NCI-H1105 (cell line): ENCODE results near the gene DST.

Experiments
- DNase-seq: peaks from one replicate; lab custom pipeline; 2025; lab: John Stamatoyannopoulos, UW

Gene DST

GRCh38 chr6:56642366-56643261 is at the start of gene DST:
Gene DST (minus strand): TSS chr6:56642889.
- no peak for DNase-seq

GRCh38 chr6:56691814-56692213 is 49.1 kb upstream of the DST start:
- no peak for DNase-seq

GRCh38 chr6:56691286-56691595 is 48.6 kb upstream of the DST start:
- no peak for DNase-seq

GRCh38 chr6:56690519-56691285 is 48.0 kb upstream of the DST start:
- no peak for DNase-seq

- DNase-seq = no peak
Observed at GRCh38 chr6:56689663-56690062, 47.0 kb upstream of the DST start.

- no peak for DNase-seq
Observed at GRCh38 chr6:56689114-56689513, 46.4 kb upstream of the DST start.

GRCh38 chr6:56688521-56688920 is 45.8 kb upstream of the DST start:
- DNase-seq = no peak

- no peak for DNase-seq
Observed at GRCh38 chr6:56687551-56687950, 44.9 kb upstream of the DST start.

- no peak for DNase-seq
Observed at GRCh38 chr6:56686429-56686828, 43.7 kb upstream of the DST start.

GRCh38 chr6:56685994-56686393 is 43.3 kb upstream of the DST start:
- no peak for DNase-seq

- no peak for DNase-seq
Observed at GRCh38 chr6:56685102-56685733, 42.5 kb upstream of the DST start.

GRCh38 chr6:56684342-56685101 is 41.8 kb upstream of the DST start:
- DNase-seq = no peak

- no peak for DNase-seq
Observed at GRCh38 chr6:56683882-56684281, 41.2 kb upstream of the DST start.

- DNase-seq = no peak
Observed at GRCh38 chr6:56682635-56683034, 39.9 kb upstream of the DST start.

- DNase-seq = no peak
Observed at GRCh38 chr6:56677559-56677958, 34.9 kb upstream of the DST start.

- DNase-seq = no peak
Observed at GRCh38 chr6:56671651-56672461, 29.2 kb upstream of the DST start.

GRCh38 chr6:56671160-56671559 is 28.5 kb upstream of the DST start:
- no peak for DNase-seq

- no peak for DNase-seq
Observed at GRCh38 chr6:56669041-56669440, 26.4 kb upstream of the DST start.

GRCh38 chr6:56668158-56668557 is 25.5 kb upstream of the DST start:
- no peak for DNase-seq

- DNase-seq = no peak
Observed at GRCh38 chr6:56667336-56667735, 24.6 kb upstream of the DST start.

GRCh38 chr6:56664029-56664428 is 21.3 kb upstream of the DST start:
- DNase-seq = no peak
